GM12872 (cell line): Measurements from ENCODE around the gene ZXDC.

Source experiments
- TF ChIP-seq, protein P1 (sequence below): IDR thresholded peaks from 3 replicates; pipeline ENCODE4 v1.5.1; 2011; ENCODE audit warnings: low read depth, mild to moderate bottlenecking, low read length, moderate library complexity; ENCODE audit not compliant: insufficient read depth

ZXDC gene

DNA sequence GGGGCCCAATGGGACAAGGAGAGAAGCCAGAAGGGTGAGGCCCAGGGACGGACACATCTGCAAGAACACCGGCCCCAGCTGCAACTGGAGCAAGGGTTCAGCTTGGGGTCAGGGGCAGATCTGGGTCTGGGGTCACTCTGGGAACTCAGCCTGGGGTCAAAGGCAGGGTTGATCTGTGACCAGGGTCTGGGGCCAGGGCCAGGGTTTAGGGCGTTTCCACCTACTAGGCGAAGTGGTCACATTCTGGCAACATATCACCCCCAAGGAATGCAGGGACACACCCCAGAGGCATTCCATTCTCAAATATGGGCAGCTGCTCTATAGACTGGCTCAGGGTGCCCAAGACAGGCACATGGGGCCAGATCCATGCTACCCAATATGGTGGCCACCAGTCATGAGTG, 32.9 kb upstream of the ZXDC start:
- TF ChIP-seq, protein P1, sequence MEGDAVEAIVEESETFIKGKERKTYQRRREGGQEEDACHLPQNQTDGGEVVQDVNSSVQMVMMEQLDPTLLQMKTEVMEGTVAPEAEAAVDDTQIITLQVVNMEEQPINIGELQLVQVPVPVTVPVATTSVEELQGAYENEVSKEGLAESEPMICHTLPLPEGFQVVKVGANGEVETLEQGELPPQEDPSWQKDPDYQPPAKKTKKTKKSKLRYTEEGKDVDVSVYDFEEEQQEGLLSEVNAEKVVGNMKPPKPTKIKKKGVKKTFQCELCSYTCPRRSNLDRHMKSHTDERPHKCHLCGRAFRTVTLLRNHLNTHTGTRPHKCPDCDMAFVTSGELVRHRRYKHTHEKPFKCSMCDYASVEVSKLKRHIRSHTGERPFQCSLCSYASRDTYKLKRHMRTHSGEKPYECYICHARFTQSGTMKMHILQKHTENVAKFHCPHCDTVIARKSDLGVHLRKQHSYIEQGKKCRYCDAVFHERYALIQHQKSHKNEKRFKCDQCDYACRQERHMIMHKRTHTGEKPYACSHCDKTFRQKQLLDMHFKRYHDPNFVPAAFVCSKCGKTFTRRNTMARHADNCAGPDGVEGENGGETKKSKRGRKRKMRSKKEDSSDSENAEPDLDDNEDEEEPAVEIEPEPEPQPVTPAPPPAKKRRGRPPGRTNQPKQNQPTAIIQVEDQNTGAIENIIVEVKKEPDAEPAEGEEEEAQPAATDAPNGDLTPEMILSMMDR = no peak

DNA sequence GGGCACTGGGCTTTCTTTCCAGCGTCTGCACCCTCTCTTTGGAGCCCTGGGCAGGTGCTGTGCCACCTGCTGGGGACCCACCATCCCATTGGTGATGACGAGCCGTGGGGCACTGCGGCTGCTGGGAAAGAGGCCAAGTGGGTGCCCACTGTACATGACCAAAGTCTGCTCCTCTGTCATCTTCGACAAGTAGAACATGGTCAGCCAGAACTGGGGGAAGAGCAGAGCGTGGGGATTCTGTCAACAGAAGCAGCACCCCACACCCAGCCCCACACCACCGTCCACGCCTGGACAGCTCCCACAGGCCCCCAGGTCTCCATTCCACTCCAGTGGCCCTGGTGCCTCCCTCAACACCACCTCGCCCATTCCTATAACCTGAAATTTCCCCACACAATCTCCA, 32.2 kb upstream of the ZXDC start:
- TF ChIP-seq, protein P1 = no peak

DNA sequence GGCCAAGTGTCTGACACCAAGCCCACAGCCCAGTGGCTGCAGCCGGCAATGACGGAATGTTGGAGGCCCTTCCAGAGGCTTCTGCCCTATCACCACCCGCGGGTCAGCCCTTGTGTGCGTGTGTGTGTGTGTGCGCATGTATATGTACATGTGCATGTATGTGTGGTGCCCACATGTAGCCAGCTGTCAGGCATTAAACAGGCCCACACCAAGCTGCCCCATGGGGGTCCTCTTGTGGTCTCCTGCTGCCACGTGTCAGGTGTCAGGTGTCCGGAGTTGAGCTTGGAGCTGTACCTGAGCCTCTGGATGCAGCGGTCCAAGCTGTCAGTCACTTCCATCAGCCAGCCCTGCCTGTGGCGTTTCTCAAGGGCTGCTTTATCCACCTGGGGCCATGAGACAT, 28.0 kb upstream of the ZXDC start:
- TF ChIP-seq, protein P1 = no peak

DNA sequence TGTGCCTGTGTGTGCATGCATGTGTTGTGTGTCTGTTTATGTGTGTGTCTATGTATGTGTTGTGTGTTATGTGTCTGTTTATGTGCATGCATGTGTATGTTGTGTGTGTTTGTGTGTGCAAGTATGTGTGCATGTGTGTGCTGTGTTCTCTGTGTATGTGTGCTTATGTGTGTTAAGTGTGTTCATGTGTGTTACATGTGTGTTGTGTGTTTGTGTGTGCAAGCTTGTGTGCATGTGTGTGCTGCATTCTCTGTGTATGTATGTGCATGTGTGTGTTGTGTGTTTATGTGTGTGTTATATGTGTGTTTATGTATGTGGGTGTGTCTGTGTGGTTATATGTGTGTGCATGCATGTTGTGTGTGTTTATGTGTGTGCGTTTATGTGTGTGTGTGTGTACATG, 27.0 kb upstream of the ZXDC start:
- TF ChIP-seq, protein P1 = no peak

DNA sequence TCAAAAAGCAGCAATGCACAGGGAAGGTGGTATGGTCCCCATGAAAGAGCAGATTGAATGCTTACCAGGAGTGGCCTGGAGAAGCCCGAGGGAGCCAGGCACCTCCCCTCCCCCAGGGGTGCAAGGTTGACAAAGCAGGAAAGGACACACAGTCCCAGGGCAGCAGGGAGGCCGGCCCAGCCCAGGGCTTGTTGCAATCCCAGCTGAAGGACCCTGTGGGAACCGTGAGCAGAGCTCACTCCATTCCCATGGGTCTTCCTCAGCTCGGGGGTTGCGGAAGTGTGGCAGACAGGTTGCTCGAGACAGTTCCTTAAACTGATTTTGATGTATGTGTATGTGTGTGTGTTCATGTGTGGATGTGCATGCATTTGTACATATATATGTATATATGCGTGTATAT, 26.0 kb upstream of the ZXDC start:
- TF ChIP-seq, protein P1 = no peak

DNA sequence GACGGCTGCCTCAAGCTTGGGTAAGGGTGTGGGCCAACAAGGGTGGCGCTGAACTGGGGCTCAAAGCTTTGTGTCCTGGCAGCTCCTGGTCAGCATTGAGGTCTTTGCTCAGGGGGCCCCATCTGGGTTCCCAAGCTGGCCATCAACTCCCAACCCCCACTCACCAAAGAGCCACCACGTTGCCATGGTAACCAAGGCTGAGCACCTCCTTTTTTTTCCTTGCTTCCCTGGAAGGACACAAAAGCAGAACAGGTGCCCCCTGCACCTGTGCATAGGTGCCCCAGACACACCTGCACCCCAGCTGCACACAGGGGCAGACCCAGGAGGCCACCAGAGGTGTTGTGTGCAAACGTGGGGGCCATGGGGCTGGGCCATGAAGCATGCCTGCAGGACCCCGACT, 25.4 kb upstream of the ZXDC start:
- TF ChIP-seq, protein P1 = no peak

DNA sequence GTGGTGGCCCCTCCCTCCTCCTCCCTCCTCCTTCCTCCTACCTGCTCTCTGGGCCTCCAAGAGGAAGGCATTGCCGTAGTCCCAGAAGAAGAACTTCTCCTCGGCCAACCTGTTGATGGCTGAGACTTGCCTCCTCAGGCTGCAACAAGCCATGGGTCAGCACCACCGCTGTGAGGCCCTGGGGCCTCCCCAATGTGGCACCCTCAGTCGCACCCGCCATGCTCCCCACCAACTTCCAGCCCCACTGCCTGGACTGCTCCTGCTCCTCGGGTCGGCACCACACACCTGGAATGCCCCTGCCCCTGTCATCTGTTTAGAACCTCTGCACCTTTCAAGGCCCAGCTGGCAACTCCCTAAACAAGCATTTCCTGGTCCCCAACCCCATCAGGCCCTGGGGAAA, 24.3 kb upstream of the ZXDC start:
- TF ChIP-seq, protein P1 = no peak

DNA sequence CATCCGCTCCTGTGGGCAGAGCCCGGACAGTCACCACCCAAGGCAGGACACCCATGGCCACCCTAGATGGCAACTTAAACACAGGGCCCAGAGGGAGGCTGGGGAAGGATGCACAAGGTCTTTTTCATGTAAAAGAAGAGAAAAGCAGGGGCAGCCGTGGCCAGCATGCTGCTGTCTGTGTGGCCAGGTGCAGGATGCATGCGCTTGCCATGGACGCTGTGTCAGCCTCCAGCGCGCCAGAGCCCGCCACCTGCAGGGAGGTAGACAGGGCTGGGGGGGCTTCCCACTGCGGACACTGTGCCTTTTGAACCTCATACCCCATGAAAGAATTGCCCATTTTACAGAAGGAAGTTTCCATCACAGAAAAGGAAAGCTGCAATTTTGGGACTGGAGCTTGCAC, 23.7 kb upstream of the ZXDC start:
- TF ChIP-seq, protein P1 = no peak
